MV-4-11 (cell line): Measurements from ENCODE around the gene SLC6A8.
"Not testable (repeated sequence)": the region's sequence is repeated elsewhere in the genome, so short reads cannot be mapped to it uniquely, and the experiment has no call there.

Experiments
- DNase-seq: peaks from one replicate; lab custom pipeline; 2025; lab: John Stamatoyannopoulos, UW

Gene SLC6A8

GRCh38 chrX:153707406-153707805, 19.7 kb downstream of the SLC6A8 start:
- no peak for DNase-seq

GRCh38 chrX:153708415-153708814, 20.7 kb downstream of the SLC6A8 start:
- peak; percentile 56 for DNase-seq

- DNase-seq = no peak
These were observed 22.3 kb downstream of the SLC6A8 start for GRCh38 chrX:153709726-153710674.

- no peak for DNase-seq
These were observed 26.5 kb downstream of the SLC6A8 start for GRCh38 chrX:153714256-153714655.

- peak; percentile 59 for DNase-seq
These were observed 29.7 kb downstream of the SLC6A8 start for GRCh38 chrX:153717445-153717844.

DNA sequence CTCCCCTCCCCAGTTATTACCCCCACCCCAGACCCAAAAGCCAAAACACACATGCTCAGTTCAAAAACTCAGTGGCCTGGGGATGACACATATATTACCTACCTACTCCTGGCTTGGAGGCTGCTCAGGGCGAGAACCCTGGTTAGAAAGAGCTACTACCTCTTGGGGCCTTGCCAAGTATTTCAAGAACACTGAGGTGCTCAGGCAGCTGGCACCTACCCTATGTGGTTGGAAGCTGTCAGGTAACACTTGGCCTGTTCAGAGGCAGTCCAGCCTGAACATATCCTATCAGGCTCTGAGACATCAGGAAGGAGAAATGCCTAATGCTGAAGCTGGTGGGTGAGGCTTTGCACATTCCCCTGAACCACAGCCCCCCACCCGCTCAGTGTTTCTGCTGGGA, 31.5 kb downstream of the SLC6A8 start:
- no peak for DNase-seq

- no peak for DNase-seq
These were observed 32.0 kb downstream of the SLC6A8 start for GRCh38 chrX:153719701-153720100.

- DNase-seq = peak; percentile 32
These were observed 35.1 kb downstream of the SLC6A8 start for GRCh38 chrX:153722704-153723350.

GRCh38 chrX:153723351-153724251, 35.9 kb downstream of the SLC6A8 start:
- peak; percentile 0 for DNase-seq

DNA sequence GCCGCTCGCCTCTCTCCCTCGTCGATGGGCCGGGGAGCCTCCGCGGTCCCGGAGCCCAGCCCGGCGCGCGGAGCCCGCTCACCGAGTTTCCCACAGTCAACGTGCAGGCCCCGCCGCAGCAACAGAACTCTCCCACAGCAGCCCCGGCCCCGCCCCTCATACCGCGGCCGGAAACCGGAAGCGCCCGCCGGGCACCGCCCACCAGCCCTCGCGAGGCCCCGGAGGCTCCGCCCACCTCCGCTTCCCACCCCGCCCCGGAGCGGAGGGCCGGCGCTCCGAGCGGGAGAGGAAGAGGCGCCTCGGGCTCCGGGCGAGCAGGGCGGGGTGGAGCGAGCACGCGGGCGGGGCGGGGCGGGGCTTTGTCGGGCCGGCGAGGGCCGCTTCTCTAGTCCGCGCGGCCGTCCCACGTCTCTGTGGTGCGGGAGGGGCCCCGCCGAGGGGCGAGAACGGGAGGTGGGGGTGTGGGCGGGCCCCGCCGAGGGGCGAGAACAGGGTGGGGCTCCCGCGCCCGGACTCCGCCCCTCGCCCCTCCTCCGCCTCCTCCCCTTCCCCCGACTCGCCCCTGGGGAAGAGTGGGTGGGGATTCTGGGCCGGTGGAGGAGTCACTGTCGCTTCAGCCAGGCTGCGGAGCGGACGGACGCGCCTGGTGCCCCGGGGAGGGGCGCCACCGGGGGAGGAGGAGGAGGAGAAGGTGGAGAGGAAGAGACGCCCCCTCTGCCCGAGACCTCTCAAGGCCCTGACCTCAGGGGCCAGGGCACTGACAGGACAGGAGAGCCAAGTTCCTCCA, 36.7 kb downstream of the SLC6A8 start, which contains the start of the genes ABCD1 and BCAP31:
TSS of gene ABCD1 (plus strand) at position 605 of the 787 bp plus-strand sequence. CDS start 411 bp downstream, outside the sequence.
TSS of gene BCAP31 (minus strand) at position 136 of the 787 bp plus-strand sequence. CDS start 1,143 bp downstream, outside the sequence.
- peak; percentile 82 for DNase-seq

- DNase-seq = no peak
These were observed 37.5 kb downstream of the SLC6A8 start for GRCh38 chrX:153725039-153725831.

- DNase-seq = no peak
These were observed 38.1 kb downstream of the SLC6A8 start for GRCh38 chrX:153725832-153726285.

DNA sequence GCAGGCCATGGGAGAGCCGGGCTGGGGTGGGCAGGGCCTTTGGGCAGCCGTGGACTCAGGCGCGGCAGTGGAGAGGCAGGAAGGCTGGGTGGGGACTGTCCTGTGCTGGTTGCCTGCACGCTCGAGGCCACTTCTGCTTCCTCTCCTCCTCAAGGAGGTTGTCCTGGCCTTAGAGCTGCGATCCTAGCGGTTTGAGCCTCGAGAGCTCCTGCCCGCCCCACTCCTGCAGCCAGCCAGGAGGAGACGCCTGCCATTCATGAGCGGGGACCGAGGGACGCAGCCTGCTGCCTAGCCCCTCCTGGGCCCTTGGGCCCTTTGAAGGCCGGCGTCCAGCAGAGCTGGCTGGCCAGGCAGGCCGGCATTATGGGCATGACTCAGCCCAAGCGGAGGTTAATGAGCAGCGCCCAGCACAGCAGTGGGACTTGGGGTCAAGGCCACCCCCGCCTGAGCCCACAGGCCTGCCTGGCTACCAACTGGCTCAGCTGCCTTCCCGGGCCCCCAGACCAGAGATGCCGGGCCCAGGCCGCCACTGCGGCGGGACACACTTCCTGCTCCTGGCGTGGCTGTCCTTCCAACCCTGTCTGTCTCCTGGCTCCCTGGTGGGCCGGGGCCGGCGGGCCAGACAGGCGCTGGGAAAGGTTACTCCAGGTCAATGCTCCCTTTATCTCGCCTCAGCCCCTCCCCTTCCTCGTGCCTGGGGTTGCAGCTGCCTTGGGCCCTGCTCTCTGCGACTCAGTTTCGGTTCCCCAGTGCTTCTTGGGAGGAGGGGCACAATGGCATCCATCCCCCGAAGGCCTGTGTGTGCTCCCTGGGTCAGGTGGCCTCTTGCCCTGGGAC, 38.8 kb downstream of the SLC6A8 start:
- DNase-seq = peak; percentile 87

GRCh38 chrX:153727123-153727931, 39.6 kb downstream of the SLC6A8 start:
- peak; percentile 46 for DNase-seq

- DNase-seq = no peak
These were observed 40.4 kb downstream of the SLC6A8 start for GRCh38 chrX:153728095-153728494.

DNA sequence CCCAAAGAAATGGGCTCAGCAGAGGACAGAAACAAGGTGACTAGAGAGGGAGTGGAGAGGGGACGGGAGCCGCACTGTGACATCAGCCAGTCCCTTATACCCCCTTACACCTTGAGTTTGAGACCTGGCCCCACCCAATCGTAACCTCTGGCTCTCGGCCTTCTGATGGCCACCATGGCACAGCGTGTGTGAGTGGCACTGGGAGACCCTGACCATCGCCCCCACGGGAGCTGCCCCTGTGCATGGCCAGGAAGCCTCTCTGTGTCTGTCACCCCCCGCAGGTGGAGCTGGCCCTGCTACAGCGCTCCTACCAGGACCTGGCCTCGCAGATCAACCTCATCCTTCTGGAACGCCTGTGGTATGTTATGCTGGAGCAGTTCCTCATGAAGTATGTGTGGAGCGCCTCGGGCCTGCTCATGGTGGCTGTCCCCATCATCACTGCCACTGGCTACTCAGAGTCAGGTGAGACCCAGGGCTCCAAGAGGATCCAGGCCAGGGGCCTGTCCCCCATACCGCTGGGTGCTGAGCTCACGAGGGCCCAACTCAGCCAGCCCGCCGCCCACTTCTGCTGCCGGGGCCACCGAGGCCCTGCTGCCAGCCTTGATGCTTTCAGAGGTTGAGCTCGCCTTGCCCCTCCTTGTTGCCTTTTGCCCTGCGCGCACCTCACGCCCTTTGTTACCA, 41.4 kb downstream of the SLC6A8 start:
- no peak for DNase-seq

- DNase-seq = not testable (repeated sequence)
These were observed 42.4 kb downstream of the SLC6A8 start for GRCh38 chrX:153730115-153730514.
